ENCODE measurements around the gene FAM151B.

Gene FAM151B

GRCh38 chr5:80591352-80591751, 103.5 kb downstream of the FAM151B start:
- no peak for DNase-seq

- DNase-seq: no peak
These were observed 104.2 kb downstream of the FAM151B start for GRCh38 chr5:80592105-80592504.

All from stimulated activated naive CD4-positive, alpha-beta T cell (primary cell).